Activated B cell treated with CpG ODN at 0.5 μM for 24 hours (primary cell): ENCODE data around the gene ARFGEF3. TPM values are rescaled to one million over a fixed set of nuclear protein-coding genes. Genes with fewer than 3 reads are reported as not detected.

Experiments used
- ATAC-seq: fragments of 200-7000 bp; cut with Tn5 transposase; one replicate; pipeline ENCODE4 v1.10.0; 2021; ENCODE audit warnings: low read depth, mild to moderate bottlenecking, moderate library complexity
- CTCF ChIA-PET: fragments of 350-600 bp; sonication (Branson Sonifier 250); formaldehyde crosslinking; loops from one replicate; lab custom pipeline; 2021; ENCODE audit warnings: antibody characterized with exemption; lab: Charles Lee
- POLR2A ChIA-PET: fragments of 350-600 bp; sonication (Branson Sonifier 250); formaldehyde crosslinking; loops from one replicate; lab custom pipeline; 2021; ENCODE audit warnings: antibody characterized with exemption; lab: Charles Lee
- DNase-seq: peaks from one replicate; pipeline ENCODE4 v3.0.0; 2022
- H3K27ac Mint-ChIP-seq: one replicate; pipeline ENCODE4 v1.8.0; 2020; ENCODE audit warnings: mixed read lengths
- H3K27me3 Mint-ChIP-seq: one replicate; pipeline ENCODE4 v1.8.0; 2021; ENCODE audit warnings: mixed read lengths
- H3K36me3 Mint-ChIP-seq: one replicate; pipeline ENCODE4 v1.8.0; 2021; ENCODE audit warnings: low read depth, mixed read lengths
- H3K4me1 Mint-ChIP-seq: one replicate; pipeline ENCODE4 v1.8.0; 2021; ENCODE audit warnings: mixed read lengths
- H3K4me3 Mint-ChIP-seq: one replicate; pipeline ENCODE4 v1.8.0; 2020; ENCODE audit warnings: mild to moderate bottlenecking, mixed read lengths
- H3K9me3 Mint-ChIP-seq: one replicate; pipeline ENCODE4 v1.8.0; 2020; ENCODE audit warnings: mixed read lengths
- CTCF ChIP-seq: fragments of 200-600 bp; IDR thresholded peaks from one replicate; pipeline ENCODE4 v1.8.0; 2022; ENCODE audit warnings: antibody characterized with exemption, mild to moderate bottlenecking
- intact Hi-C: fragments of 100-400 bp; cut with micrococcal nuclease; formaldehyde crosslinking; loops from one replicate; pipeline ENCODE4 v1.15.1; 2024
- total RNA-seq: library from RNA; stranded (reverse); gene quantifications from 2 replicates; pipeline ENCODE4 v1.2.3, GENCODE V29; 2022

Gene ARFGEF3
- total RNA-seq, 1 donor from 2014 or later = 0.02 TPM

GRCh38 chr6:138203315-138203714 is 41.6 kb downstream of the ARFGEF3 start:
- intact Hi-C loops = no loop called here
- Mint-ChIP-seq H3K27me3 (peaks cover 6% of the 10 kb centered on the region), H3K36me3 (no peaks in the 10 kb centered on the region), H3K27ac (no peak overlapping the region), H3K4me1 (no peaks in the 10 kb centered on the region), H3K9me3 (peaks cover 3% of the 10 kb centered on the region), H3K4me3 (no peak overlapping the region)
- ChIA-PET POLR2A (no interaction called here), CTCF (no interaction called here)
- ATAC-seq (no peak), DNase-seq (no peak)
- no peak for TF ChIP-seq CTCF

- DNase-seq (no peak), ATAC-seq (no peak)
- Mint-ChIP-seq H3K27ac (no peak overlapping the region), H3K27me3 (peaks cover 11% of the 10 kb centered on the region), H3K4me3 (no peak overlapping the region), H3K9me3 (peaks cover 3% of the 10 kb centered on the region), H3K4me1 (no peaks in the 10 kb centered on the region), H3K36me3 (no peaks in the 10 kb centered on the region)
- CTCF ChIA-PET = no interaction called here
- TF ChIP-seq CTCF = no peak
- POLR2A ChIA-PET = no interaction called here
- intact Hi-C loops = no loop called here
These were observed 42.6 kb downstream of the ARFGEF3 start for GRCh38 chr6:138204303-138204702.

- H3K27me3 Mint-ChIP-seq = peaks cover 11% of the 10 kb centered on the region
- ATAC-seq = no peak
These were observed 43.1 kb downstream of the ARFGEF3 start for GRCh38 chr6:138204792-138205384.

GRCh38 chr6:138205437-138206094 is 43.8 kb downstream of the ARFGEF3 start:
- no peak overlapping the region for H3K4me3 Mint-ChIP-seq
- DNase-seq (no peak), ATAC-seq (no peak)
- H3K9me3 Mint-ChIP-seq = no peaks in the 10 kb centered on the region
- CTCF ChIA-PET = no interaction called here
- intact Hi-C loops = no loop called here
- TF ChIP-seq CTCF = no peak
- no peaks in the 10 kb centered on the region for H3K4me1 Mint-ChIP-seq
- POLR2A ChIA-PET = no interaction called here
- H3K36me3 Mint-ChIP-seq = no peaks in the 10 kb centered on the region
- no peak overlapping the region for H3K27ac Mint-ChIP-seq
- peaks cover 11% of the 10 kb centered on the region for H3K27me3 Mint-ChIP-seq

More at GRCh38 chr6:138204792-138205384, 43.1 kb downstream of the ARFGEF3 start:
- intact Hi-C loops = no loop called here
- Mint-ChIP-seq H3K4me3 (no peak overlapping the region), H3K4me1 (no peaks in the 10 kb centered on the region), H3K9me3 (peaks cover 3% of the 10 kb centered on the region), H3K36me3 (no peaks in the 10 kb centered on the region), H3K27ac (no peak overlapping the region)
- no peak for TF ChIP-seq CTCF
- POLR2A ChIA-PET = no interaction called here
- no peak for DNase-seq
- CTCF ChIA-PET = no interaction called here

- ATAC-seq (no peak), DNase-seq (no peak)
- H3K9me3 Mint-ChIP-seq = no peaks in the 10 kb centered on the region
- no peaks in the 10 kb centered on the region for H3K36me3 Mint-ChIP-seq
- TF ChIP-seq CTCF = no peak
- ChIA-PET POLR2A (no interaction called here), CTCF (no interaction called here)
- H3K27me3 Mint-ChIP-seq = peaks cover 7% of the 10 kb centered on the region
- no peaks in the 10 kb centered on the region for H3K4me1 Mint-ChIP-seq
- no peak overlapping the region for H3K27ac Mint-ChIP-seq
- no peak overlapping the region for H3K4me3 Mint-ChIP-seq
- intact Hi-C loops = no loop called here
These were observed 45.1 kb downstream of the ARFGEF3 start for GRCh38 chr6:138206862-138207261.
